GM12891 (cell line): Measurements from ENCODE around the gene MAGOH.

Experiments
- DNase-seq: peaks from one replicate; pipeline ENCODE4 v3.0.0; 2011; ENCODE audit warnings: low spot score; ENCODE audit not compliant: insufficient read length
- FAIRE-seq: peaks from 2 replicates; lab custom pipeline; 2011; peaks lifted over from hg19 to GRCh38; lab: Jason Lieb, UNC
- PAX5 ChIP-seq: IDR thresholded peaks from 2 replicates; pipeline ENCODE4 v1.6.1; 2011; ENCODE audit warnings: low read length, moderate library complexity, mild to moderate bottlenecking; ENCODE audit not compliant: insufficient read depth, severe bottlenecking
- POLR2A ChIP-seq: IDR thresholded peaks from 2 replicates; pipeline ENCODE4 v1.6.1; 2011; ENCODE audit warnings: low read depth, low read length, control low read depth
- POLR2AphosphoS5 ChIP-seq: IDR thresholded peaks from 2 replicates; pipeline ENCODE4 v1.6.1; 2011; ENCODE audit warnings: low read depth, low read length, control low read depth
- POU2F2 ChIP-seq: IDR thresholded peaks from 2 replicates; pipeline ENCODE4 v1.6.1; 2011; ENCODE audit warnings: low read depth, mild to moderate bottlenecking, control low read depth, low read length, moderate library complexity
- SPI1 ChIP-seq: IDR thresholded peaks from 2 replicates; pipeline ENCODE4 v1.6.1; 2011; ENCODE audit warnings: low read depth, low read length, control low read depth
- TAF1 ChIP-seq: IDR thresholded peaks from 2 replicates; pipeline ENCODE4 v1.6.1; 2011; ENCODE audit warnings: low read depth, low read length, control low read depth

MAGOH gene

DNA sequence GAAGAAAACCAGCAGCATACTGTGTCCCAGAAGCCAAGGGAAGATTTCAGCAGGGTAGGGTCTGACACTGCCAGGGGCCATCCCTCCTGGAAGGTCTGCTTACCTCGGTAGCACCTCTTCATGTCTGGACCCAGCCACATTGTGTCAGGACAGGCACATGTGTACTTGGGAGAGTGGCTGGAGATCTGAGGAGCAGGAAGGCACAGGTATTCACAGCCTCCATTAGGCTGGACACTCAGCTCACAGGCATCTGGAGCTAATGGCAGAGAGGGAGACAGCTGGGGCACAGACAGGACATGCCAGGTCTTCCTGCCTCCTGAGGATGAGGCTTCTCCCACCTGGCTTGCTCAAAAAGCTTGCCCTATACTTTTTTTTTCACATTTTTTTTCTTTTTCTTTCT lies 19.9 kb upstream of the MAGOH start:
- DNase-seq: no peak
- FAIRE-seq: no peak
- no peak for TF ChIP-seq POLR2A
- no peak for TF ChIP-seq TAF1
- TF ChIP-seq SPI1: no peak
- no peak for TF ChIP-seq POU2F2
- no peak for TF ChIP-seq PAX5
- no peak for TF ChIP-seq POLR2AphosphoS5

DNA sequence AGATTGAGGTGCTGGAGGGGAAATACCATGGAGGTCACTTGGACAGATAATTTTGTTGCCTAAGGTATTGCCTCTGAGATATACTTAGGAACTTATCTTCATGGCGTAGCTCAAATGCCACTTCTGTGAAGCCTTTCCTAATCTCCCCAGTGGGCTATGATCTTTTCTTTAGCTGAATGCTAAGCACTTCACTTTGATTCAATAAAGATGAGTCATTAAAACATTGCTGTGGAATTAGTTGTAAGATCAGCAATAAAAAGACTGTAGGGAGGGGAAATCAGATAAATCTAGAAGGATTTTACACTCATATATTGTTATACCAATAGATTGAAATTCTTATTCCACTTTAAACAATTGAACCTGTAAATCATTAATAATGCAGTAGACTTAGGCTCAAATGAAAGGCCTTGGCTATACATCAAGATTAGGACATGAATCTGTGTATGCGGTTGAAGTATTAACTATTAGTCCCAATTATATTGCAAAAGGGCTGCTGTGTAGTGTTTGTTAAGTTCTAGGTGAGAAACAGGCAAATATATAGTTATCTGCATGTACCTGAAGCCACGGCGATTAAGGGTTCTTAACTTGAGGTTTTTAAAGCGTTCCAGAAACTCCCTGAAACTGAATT lies 19.2 kb upstream of the MAGOH start:
- TF ChIP-seq SPI1: no peak
- no peak for TF ChIP-seq TAF1
- TF ChIP-seq POLR2AphosphoS5: no peak
- no peak for TF ChIP-seq POU2F2
- TF ChIP-seq POLR2A: no peak
- TF ChIP-seq PAX5: no peak
- DNase-seq (no peak), FAIRE-seq (no peak)

DNA sequence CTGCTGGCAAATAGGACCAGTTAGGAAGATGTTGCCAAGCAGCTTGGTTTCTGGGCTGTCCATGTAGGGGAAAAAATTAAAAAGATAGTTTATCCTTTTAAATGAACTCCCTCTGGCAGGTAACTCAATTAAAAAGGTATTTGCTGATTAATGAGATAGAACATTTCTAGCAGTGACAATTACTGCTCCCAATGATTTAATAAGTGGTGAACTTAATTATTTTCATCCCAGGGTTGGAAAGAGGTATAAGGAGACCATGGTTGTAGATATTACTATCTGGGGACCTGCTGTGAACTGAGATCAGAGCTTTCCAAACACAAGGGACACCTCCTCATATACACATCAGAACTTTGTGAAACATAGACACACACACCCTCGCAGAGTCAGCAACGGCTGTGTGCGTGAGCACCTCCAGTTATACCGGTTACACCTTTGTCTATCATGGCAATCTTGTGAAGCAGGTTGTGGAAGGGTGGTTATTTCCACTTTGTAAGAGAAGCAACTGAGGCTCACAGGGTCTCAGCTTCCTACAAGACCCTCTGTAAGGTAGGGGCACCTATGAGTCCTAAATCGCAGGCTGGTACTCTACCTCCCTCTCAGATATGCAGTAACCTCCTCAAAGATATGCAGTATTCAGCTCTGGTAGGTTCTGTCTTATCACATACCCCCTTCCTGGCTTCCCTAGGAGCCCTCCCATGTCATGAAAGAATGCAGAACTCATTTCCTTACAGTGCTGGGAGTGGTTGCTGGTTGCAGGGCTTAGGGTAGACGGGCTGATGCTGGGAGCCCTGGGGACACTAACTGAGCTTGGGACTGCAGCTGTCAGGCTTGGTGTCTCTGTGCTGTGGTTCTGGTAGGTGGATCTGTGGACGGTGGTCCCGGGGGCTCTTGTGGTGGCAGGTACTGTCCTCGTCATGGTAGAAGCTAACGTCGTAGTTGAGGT lies 18.5 kb upstream of the MAGOH start:
- DNase-seq: no peak
- FAIRE-seq: no peak
- no peak for TF ChIP-seq POU2F2
- no peak for TF ChIP-seq SPI1
- no peak for TF ChIP-seq PAX5
- no peak for TF ChIP-seq POLR2AphosphoS5
- no peak for TF ChIP-seq POLR2A
- no peak for TF ChIP-seq TAF1

DNA sequence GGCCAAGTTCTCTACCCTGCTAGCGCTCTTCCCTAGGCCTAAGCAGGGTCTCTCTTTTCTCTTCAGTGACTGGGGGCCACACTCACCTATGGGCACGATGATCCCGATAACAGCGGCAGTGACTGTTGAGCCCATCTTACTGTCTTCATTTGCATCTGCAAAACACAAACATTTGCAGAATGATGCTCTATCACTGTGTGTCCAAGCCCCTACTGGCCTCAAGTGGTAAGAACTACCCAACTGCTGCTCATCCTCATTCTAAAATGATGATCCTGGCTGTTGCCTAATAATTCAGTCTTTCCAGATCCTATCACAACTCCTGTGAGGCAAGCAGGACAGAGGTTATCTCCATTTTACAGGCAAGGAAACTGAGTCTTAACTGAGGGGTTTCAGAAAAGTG lies 16.7 kb upstream of the MAGOH start:
- TF ChIP-seq SPI1 (no peak), POLR2A (no peak), POU2F2 (no peak), POLR2AphosphoS5 (no peak), PAX5 (no peak), TAF1 (no peak)
- DNase-seq (no peak), FAIRE-seq (no peak)

DNA sequence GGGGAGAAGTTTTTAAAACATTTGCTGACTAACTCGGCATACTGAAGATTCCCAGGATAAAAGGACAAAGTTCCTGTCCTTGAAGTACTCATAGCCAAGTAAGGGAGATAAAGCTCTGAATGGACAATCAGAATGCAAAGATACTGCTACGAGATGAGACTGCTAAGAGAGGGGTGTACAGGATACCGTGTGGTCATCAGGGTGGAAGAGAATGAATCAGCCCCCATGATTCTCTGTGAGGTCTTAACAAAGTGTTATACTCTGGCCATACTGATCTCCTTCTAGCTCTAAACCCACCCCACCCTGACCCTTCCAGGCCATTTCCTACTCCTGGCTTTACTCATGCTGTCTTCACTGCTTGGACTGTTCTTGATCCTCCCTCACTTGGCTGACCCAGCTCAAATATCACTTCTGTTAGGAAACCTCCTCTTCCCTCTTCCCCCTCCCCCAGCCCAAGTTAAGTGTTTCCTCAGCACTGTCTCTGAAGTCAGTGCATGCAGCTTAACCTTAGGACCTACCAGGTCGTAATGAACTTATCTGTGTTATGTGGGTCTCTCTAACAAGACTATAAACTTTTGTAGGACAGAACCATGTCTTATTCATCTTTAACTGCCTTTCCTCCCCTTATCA lies 15.8 kb upstream of the MAGOH start:
- DNase-seq (no peak), FAIRE-seq (no peak)

DNA sequence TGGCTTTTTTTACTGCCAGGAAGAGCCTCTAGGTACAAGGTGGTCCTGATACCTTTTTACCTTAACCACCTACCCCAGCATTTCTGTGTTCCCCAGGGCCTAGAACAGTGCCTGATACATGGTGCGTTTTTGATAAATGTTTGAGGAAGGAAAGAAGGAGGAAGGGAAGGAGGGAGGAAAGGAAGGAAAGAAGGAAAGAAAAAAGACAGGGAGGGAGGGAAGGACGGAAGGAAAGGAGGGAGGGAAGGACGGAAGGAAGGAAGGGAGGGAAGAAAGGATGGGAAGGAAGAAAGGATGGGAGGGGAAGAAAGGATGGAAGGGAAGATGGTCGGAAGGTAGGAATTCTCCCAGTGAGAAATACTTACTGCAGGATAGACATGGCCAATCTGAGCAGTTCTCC lies 12.0 kb upstream of the MAGOH start:
- TF ChIP-seq PAX5 (no peak), POLR2AphosphoS5 (no peak), SPI1 (no peak), POLR2A (no peak), TAF1 (no peak), POU2F2 (no peak)
- FAIRE-seq (no peak), DNase-seq (no peak)

More for the DNA sequence above, 15.8 kb upstream of the MAGOH start:
- TF ChIP-seq POU2F2: no peak
- no peak for TF ChIP-seq PAX5
- TF ChIP-seq SPI1: no peak
- no peak for TF ChIP-seq POLR2A
- no peak for TF ChIP-seq POLR2AphosphoS5
- TF ChIP-seq TAF1: no peak

DNA sequence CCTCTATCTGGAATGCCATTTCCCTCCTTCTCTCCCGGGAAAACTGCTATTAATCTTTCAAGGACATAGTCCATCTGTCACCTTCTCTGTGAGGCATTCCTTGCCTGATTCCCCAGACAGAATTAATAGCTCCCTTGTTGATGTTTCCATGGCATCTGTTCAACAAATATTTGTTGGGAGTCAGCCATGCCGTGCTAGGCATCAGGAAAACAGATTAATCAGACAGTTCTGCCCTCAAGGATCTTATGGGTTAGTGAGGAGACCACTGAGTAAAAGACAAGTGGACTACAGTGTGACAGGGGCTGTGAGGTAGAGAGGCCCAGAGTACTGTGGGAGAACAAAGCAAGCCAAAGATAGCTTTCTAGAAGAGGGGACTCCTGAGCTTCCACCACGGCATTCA lies 11.4 kb upstream of the MAGOH start:
- DNase-seq (no peak), FAIRE-seq (no peak)
- TF ChIP-seq POLR2AphosphoS5: no peak
- TF ChIP-seq PAX5: no peak
- TF ChIP-seq POU2F2: no peak
- no peak for TF ChIP-seq TAF1
- no peak for TF ChIP-seq SPI1
- no peak for TF ChIP-seq POLR2A

DNA sequence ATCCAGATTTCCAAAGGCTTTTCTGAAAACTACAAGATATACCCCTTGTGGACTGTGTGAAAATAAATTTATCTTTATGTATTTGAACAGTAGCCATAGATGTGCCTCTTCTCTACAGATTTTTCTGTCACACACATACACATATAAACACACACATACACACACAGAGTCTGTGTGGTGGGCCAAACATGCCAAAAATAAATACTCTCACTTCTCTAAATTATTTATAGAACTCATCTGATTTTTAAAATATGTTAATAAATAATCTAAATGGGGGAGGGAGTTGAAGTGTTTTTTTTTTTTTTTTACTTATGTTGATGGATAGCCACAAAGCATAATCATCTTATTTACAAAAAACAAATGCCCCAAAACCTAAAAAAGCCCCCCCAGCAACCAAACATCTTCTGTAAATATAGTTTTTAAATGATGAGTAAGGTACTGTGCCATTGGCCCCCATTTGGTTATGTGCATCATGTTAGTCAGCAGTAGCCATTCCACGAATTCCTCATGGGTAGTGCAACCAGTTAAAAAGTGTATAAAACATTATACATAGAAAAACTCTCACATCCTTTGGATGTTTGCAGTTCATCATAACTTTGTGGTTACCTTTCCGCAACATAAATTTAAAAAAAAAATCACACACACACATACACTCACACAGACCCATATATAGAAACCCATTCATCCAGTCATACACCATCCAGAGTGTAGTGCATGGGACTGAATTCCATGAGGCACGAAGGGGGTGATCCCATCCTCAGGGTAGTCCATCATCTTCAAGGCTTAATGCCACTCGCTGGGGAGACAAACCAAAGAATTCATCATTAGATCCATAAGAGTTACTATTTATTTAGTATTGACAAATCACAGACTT lies 8.2 kb upstream of the MAGOH start:
- TF ChIP-seq SPI1 (peak; percentile 80), POLR2A (no peak), POLR2AphosphoS5 (no peak), TAF1 (no peak), PAX5 (no peak), POU2F2 (no peak)
- no peak for FAIRE-seq

DNA sequence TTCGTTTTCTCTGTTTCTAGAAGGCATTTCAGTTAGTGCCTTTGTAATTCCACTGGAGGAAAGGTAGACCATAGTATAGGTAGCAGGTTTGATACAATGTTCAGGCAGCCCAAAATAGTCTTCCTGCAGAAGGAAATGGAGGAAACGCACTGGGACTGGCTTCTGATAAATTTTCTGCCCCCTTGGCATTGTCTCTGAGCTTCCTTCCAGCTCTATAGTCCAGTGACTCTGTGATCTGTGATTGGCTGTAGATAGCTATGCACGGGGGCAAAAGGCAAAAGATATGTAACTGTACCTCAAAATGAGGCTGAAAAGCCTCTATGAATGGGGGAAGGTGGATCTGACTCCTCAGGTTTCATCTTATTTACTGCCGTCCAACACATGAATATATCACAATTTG lies 5.8 kb upstream of the MAGOH start:
- DNase-seq: no peak
- FAIRE-seq: no peak

More for the DNA sequence above, 8.2 kb upstream of the MAGOH start:
- DNase-seq: no peak

More for the DNA sequence above, 5.8 kb upstream of the MAGOH start:
- TF ChIP-seq PAX5: no peak
- TF ChIP-seq POU2F2: no peak
- no peak for TF ChIP-seq POLR2AphosphoS5
- no peak for TF ChIP-seq TAF1
- TF ChIP-seq POLR2A: no peak
- TF ChIP-seq SPI1: no peak
